Smooth muscle cell (in vitro differentiated cells): ENCODE measurements around the gene RYR1. TPM values are rescaled to one million over a fixed set of nuclear protein-coding genes. Genes with fewer than 3 reads are reported as not detected.

Source experiments
- DNase-seq: peaks from one replicate; lab custom pipeline; 2025; ENCODE audit not compliant: unreplicated experiment; lab: John Stamatoyannopoulos, UW
- H2AFZ ChIP-seq: fragments of 200-600 bp; sonication (generic); 2 replicates; pipeline ENCODE4 v1.6.0; 2016; ENCODE audit warnings: antibody characterized with exemption, low read depth, mild to moderate bottlenecking
- H3F3A ChIP-seq: fragments of 200-600 bp; sonication (generic); 2 replicates; pipeline ENCODE4 v1.6.0; 2017; ENCODE audit warnings: antibody characterized with exemption, low read depth
- H3K27ac ChIP-seq: fragments of 200-600 bp; sonication (generic); 2 replicates; pipeline ENCODE4 v1.5.1; 2016; ENCODE audit warnings: low read depth, mild to moderate bottlenecking
- H3K27me3 ChIP-seq: fragments of 200-600 bp; sonication (generic); 2 replicates; pipeline ENCODE4 v1.6.1; 2016; ENCODE audit warnings: low read depth, mild to moderate bottlenecking
- H3K36me3 ChIP-seq: fragments of 200-600 bp; sonication (generic); 2 replicates; pipeline ENCODE4 v1.5.1; 2016; ENCODE audit warnings: low read depth
- H3K4me1 ChIP-seq: fragments of 200-600 bp; sonication (generic); 2 replicates; pipeline ENCODE4 v1.5.1; 2016; ENCODE audit warnings: low read depth
- H3K4me2 ChIP-seq: fragments of 200-600 bp; sonication (generic); 2 replicates; pipeline ENCODE4 v1.6.0; 2016; ENCODE audit warnings: mild to moderate bottlenecking
- H3K4me3 ChIP-seq: fragments of 200-600 bp; sonication (generic); 2 replicates; pipeline ENCODE4 v1.5.1; 2016; ENCODE audit warnings: mild to moderate bottlenecking
- H3K79me2 ChIP-seq: fragments of 200-600 bp; sonication (generic); 2 replicates; pipeline ENCODE4 v1.6.0; 2016; ENCODE audit warnings: low read depth, mild to moderate bottlenecking
- H3K9ac ChIP-seq: fragments of 200-600 bp; sonication (generic); 2 replicates; pipeline ENCODE4 v1.6.0; 2016; ENCODE audit warnings: low read depth
- H3K9me3 ChIP-seq: fragments of 200-600 bp; sonication (generic); replicated peaks from 2 replicates; pipeline ENCODE4 v1.5.1; 2016; ENCODE audit warnings: low read depth
- H4K20me1 ChIP-seq: fragments of 200-600 bp; sonication (generic); 2 replicates; pipeline ENCODE4 v1.6.0; 2016; ENCODE audit warnings: low read depth
- CTCF ChIP-seq: fragments of 200-600 bp; sonication (generic); IDR thresholded peaks from 2 replicates; pipeline ENCODE4 v1.5.1; 2017; ENCODE audit warnings: borderline replicate concordance, mild to moderate bottlenecking, antibody characterized with exemption; ENCODE audit not compliant: insufficient read depth, poor library complexity, severe bottlenecking
- WGBS: methylation state at CpG from one replicate; pipeline ENCODE4 v1.1.7; 2016; ENCODE audit warnings: low lambda C conversion rate; 5-methylcytosine and 5-hydroxymethylcytosine counted together
- polyA plus RNA-seq: library from polyadenylated mRNA; unstranded; fragments of >200 nt; fragmentation: Nextera tagmentation; extraction: Ambion mirVana; gene quantifications from 2 replicates; pipeline ENCODE4 v1.2.1, GENCODE V29; 2016
- total RNA-seq: library from RNA; depleted of rRNA; stranded (reverse); fragments of >200 nt; gene quantifications from 2 replicates; pipeline ENCODE4 v1.2.3, GENCODE V29; 2014

RYR1 gene
- total and polyA plus RNA-seq, 2 experiments from 2014 or later = 0.31 to 0.95 TPM

- DNase-seq = no peak
- no peaks in the 10 kb centered on the region for H3K36me3 ChIP-seq
- H3K27me3 ChIP-seq = no peaks in the 10 kb centered on the region
- no peaks in the 10 kb centered on the region for H3K79me2 ChIP-seq
- H3K27ac ChIP-seq = no peak overlapping the region
- no peak overlapping the region for H2AFZ ChIP-seq
- no peak for TF ChIP-seq CTCF
- H3K4me1 ChIP-seq = no peaks in the 10 kb centered on the region
- no peak overlapping the region for H3K9ac ChIP-seq
- H3F3A ChIP-seq = no peaks in the 10 kb centered on the region
- H3K9me3 ChIP-seq = no peaks in the 10 kb centered on the region
- H3K4me3 ChIP-seq = no peak overlapping the region
- WGBS = 82% methylated on average over 16 of the region's 16 CpGs
- no peak overlapping the region for H3K4me2 ChIP-seq
- no peaks in the 10 kb centered on the region for H4K20me1 ChIP-seq
Measured at GRCh38 chr19:38478273-38478971, 44.9 kb downstream of the RYR1 start.

DNA sequence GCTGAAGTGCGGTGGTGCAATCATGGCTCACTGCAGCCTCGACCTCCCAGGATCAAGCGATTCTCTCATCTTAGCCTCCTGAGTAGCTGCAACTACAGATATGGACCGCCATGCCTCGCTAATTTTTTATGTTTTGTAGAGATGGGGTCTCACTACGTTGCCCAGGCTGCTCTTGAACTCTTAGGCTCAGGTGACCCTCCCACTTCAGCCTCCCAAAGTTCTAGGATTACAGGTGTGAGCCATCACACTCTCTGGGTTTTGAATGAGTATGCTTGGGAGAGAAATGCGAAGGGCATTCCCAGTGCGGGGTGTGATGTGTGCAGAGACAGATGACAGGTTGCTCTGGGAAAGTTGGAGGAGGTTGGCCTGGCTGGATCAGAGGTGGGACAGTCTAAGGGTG lies 49.0 kb downstream of the RYR1 start:
- Histone ChIP-seq H3K79me2 (no peaks in the 10 kb centered on the region), H3F3A (no peaks in the 10 kb centered on the region), H3K36me3 (no peaks in the 10 kb centered on the region), H3K4me2 (no peak overlapping the region), H3K9me3 (no peaks in the 10 kb centered on the region), H3K4me1 (no peaks in the 10 kb centered on the region), H3K9ac (no peak overlapping the region), H3K4me3 (no peak overlapping the region), H3K27me3 (no peaks in the 10 kb centered on the region), H3K27ac (no peak overlapping the region), H4K20me1 (no peaks in the 10 kb centered on the region), H2AFZ (no peak overlapping the region)
- no peak for DNase-seq
- TF ChIP-seq CTCF = no peak
- 89% methylated on average over 8 of the region's 8 CpGs for WGBS

DNA sequence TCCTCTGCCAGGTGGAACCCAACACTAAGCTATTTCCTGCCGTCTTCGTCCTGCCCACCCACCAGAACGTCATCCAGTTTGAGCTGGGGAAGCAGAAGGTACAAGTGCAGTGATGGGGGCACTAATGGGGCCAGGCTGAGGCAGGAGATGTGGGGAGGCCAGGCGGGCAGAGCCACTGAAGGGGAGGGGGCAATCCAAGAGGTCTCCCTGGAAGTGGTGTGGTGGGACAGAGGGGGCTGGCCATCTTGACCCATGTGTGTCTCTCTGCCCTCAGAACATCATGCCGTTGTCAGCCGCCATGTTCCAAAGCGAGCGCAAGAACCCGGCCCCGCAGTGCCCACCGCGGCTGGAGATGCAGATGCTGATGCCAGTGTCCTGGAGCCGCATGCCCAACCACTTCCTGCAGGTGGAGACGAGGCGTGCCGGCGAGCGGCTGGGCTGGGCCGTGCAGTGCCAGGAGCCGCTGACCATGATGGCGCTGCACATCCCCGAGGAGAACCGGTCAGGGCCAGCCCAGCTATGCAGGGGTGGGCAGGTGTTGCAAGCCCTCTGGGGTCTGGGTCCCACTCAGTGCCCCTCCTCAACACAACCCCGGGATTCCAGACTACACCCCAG lies 49.6 kb downstream of the RYR1 start:
- Histone ChIP-seq H3K4me2 (no peak overlapping the region), H3K27me3 (no peaks in the 10 kb centered on the region), H3K4me1 (no peaks in the 10 kb centered on the region), H4K20me1 (no peaks in the 10 kb centered on the region), H3K4me3 (no peak overlapping the region), H3K79me2 (no peaks in the 10 kb centered on the region), H3K9me3 (no peaks in the 10 kb centered on the region), H3K9ac (no peak overlapping the region), H3K36me3 (no peaks in the 10 kb centered on the region), H2AFZ (no peak overlapping the region), H3K27ac (no peak overlapping the region), H3F3A (no peaks in the 10 kb centered on the region)
- WGBS = 95% methylated on average over 24 of the region's 24 CpGs
- TF ChIP-seq CTCF = no peak
- no peak for DNase-seq

DNA sequence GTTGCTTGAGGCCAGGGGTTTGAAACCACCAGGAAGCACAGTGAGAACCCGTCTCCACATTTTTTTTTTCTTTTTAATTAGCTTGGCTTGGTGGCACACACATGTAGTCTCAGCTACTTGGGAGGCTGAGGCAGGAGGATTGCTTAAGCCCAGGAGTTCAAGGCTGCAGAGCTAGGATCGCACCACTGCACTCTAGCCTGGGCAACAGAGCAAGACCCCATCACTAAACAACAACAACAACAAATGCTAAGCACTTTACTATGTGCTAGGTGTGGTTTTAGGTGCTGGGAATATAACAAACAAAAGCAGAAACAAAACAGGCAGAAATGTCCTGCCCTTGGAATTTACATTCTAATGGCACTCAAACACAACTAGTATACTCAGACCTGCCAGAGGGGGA lies 51.3 kb downstream of the RYR1 start:
- Histone ChIP-seq H3K9me3 (no peaks in the 10 kb centered on the region), H3F3A (no peaks in the 10 kb centered on the region), H3K79me2 (no peaks in the 10 kb centered on the region), H3K4me1 (no peaks in the 10 kb centered on the region), H3K27ac (no peak overlapping the region), H3K27me3 (no peaks in the 10 kb centered on the region), H3K36me3 (no peaks in the 10 kb centered on the region), H4K20me1 (no peaks in the 10 kb centered on the region), H3K9ac (no peak overlapping the region), H3K4me3 (no peak overlapping the region), H3K4me2 (no peak overlapping the region), H2AFZ (no peak overlapping the region)
- no peak for TF ChIP-seq CTCF
- 81% methylated on average over 2 of the region's 2 CpGs for WGBS
- no peak for DNase-seq
